K562 (cell line): ENCODE measurements around the gene TMEM53. TPM values are rescaled to one million over a fixed set of nuclear protein-coding genes. Genes with fewer than 3 reads are reported as not detected.
A peak's percentile ranks its signal among the peaks of the same experiment; 100 is the strongest.

Experiments
- BCL6 ChIP-seq: fragments of 250-450 bp; sonication (Bioruptor Pico); IDR thresholded peaks from 2 replicates; pipeline ENCODE4 v1.4.0; 2020
- CREB1 ChIP-seq, 2 experiments: sonication (generic) in 1 of 2; formaldehyde crosslinking in 1 of 2; IDR thresholded peaks; 2 replicates each; pipeline versions ENCODE4 v1.6.1 to v1.8.0; 2012 to 2022; ENCODE audit warnings: inconsistent platforms in 1 of 2, mild to moderate bottlenecking in 1 of 2, missing genetic modification reagents in 1 of 2, moderate library complexity in 1 of 2
- FOXA3 ChIP-seq, 2 experiments: fragments of 450-650 bp in 1 of 2; sonication (generic) in 1 of 2; formaldehyde crosslinking; IDR thresholded peaks in 1 of 2; conservative IDR thresholded peaks in 1 of 2; 2 replicates each; pipeline versions ENCODE4 v1.4.0 to v1.8.0; 2020 to 2022; ENCODE audit warnings: mild to moderate bottlenecking in 2 of 2, missing genetic modification reagents in 1 of 2
- GABPB2 ChIP-seq: fragments of 250-450 bp; sonication (Bioruptor Pico); conservative IDR thresholded peaks from 2 replicates; pipeline ENCODE4 v1.5.1; 2021; ENCODE audit warnings: mild to moderate bottlenecking
- KDM1A ChIP-seq, 2 experiments: fragments of 450-650 bp; IDR thresholded peaks; 2 replicates each; pipeline ENCODE4 v1.6.1; 2016; ENCODE audit warnings: mild to moderate bottlenecking in 2 of 2
- POLR2H ChIP-seq: IDR thresholded peaks from 2 replicates; pipeline ENCODE4 v1.6.1; 2016; ENCODE audit warnings: missing genetic modification characterization, low read depth, mild to moderate bottlenecking, control low read depth, missing compliant biosample characterization, moderate library complexity
- PRMT5 ChIP-seq: sonication (generic); formaldehyde crosslinking; IDR thresholded peaks from 2 replicates; pipeline ENCODE4 v1.5.0; 2020; ENCODE audit warnings: missing genetic modification reagents
- ZNF277 ChIP-seq: fragments of 250-450 bp; sonication (Bioruptor Pico); IDR thresholded peaks from 2 replicates; pipeline ENCODE4 v1.8.0; 2022; ENCODE audit warnings: inconsistent platforms, mild to moderate bottlenecking, moderate library complexity, borderline replicate concordance
- ZNF347 ChIP-seq: fragments of 450-650 bp; formaldehyde crosslinking; IDR thresholded peaks from 2 replicates; pipeline ENCODE4 v1.4.0; 2020; ENCODE audit warnings: low read depth, mild to moderate bottlenecking, moderate library complexity
- ZNF696 ChIP-seq: fragments of 250-450 bp; sonication (Bioruptor Pico); conservative IDR thresholded peaks from 2 replicates; pipeline ENCODE4 v1.4.0; 2020; ENCODE audit warnings: mild to moderate bottlenecking, moderate library complexity
- polyA plus RNA-seq, 8 experiments: library from polyadenylated mRNA; depleted of rRNA in 4 of 8; stranded (reverse) in 5 of 8; unstranded in 3 of 8; fragments of >200 nt; fragmentation: Nextera tagmentation in 2 of 8; fragmentation: Illumina TruSeq in 1 of 8; extraction: Ambion mirVana in 2 of 8; extraction: Trizol in 1 of 8; gene quantifications; 2 replicates each; pipeline versions ENCODE4 v1.2.1 to v1.2.3, GENCODE V29; 2011 to 2014; ENCODE audit warnings: inconsistent platforms in 1 of 8, missing spikeins in 1 of 8
- total RNA-seq, 7 experiments: library from RNA; depleted of rRNA in 6 of 7; stranded (reverse); fragments of >200 nt in 6 of 7; fragmentation: Illumina TruSeq in 2 of 7; extraction: Trizol in 2 of 7; gene quantifications; 2 replicates each; pipeline versions ENCODE4 v1.2.1 to v1.2.3, GENCODE V29; 2011 to 2021; ENCODE audit warnings: low replicate concordance in 1 of 7
- TF ChIP-seq, protein P1 (sequence below): fragments of 450-650 bp; formaldehyde crosslinking; IDR thresholded peaks from 2 replicates; pipeline ENCODE4 v1.4.0; 2020; ENCODE audit warnings: mild to moderate bottlenecking, moderate library complexity
- TF ChIP-seq, protein P2 (sequence below), 3 experiments: fragments of 200-800 bp in 1 of 3; fragments of 250-450 bp in 1 of 3; fragments of 450-650 bp in 1 of 3; sonication (Bioruptor Pico) in 1 of 3; sonication (Bioruptor generic) in 1 of 3; formaldehyde crosslinking in 1 of 3; IDR thresholded peaks; 2 replicates each; pipeline versions ENCODE4 v1.6.1 to v1.8.0; 2016 to 2022; ENCODE audit warnings: mild to moderate bottlenecking in 2 of 3, missing genetic modification characterization in 2 of 3, missing compliant biosample characterization in 1 of 3, moderate library complexity in 1 of 3
- TF ChIP-seq, protein P3 (sequence below): fragments of 150-350 bp; conservative IDR thresholded peaks from 2 replicates; pipeline ENCODE4 v1.6.1; 2014; ENCODE audit warnings: low read length

Gene TMEM53
- total and polyA plus RNA-seq, 9 of the 15 experiments (the other 6 are each of a cell fraction or from before 2014, with no cell fraction given) = 0.23 to 3.7 (median 2.0) TPM

GRCh38 chr1:44721485-44722361 lies 47.4 kb upstream of the TMEM53 start (continued):
- TF ChIP-seq, protein P1, sequence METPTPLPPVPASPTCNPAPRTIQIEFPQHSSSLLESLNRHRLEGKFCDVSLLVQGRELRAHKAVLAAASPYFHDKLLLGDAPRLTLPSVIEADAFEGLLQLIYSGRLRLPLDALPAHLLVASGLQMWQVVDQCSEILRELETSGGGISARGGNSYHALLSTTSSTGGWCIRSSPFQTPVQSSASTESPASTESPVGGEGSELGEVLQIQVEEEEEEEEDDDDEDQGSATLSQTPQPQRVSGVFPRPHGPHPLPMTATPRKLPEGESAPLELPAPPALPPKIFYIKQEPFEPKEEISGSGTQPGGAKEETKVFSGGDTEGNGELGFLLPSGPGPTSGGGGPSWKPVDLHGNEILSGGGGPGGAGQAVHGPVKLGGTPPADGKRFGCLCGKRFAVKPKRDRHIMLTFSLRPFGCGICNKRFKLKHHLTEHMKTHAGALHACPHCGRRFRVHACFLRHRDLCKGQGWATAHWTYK = peak; percentile 99
- TF ChIP-seq KDM1A (IDR thresholded peaks at IDR 0.05) = peak; percentile 65 to 72
- peak; percentile 100 for TF ChIP-seq POLR2H (tag)
- peak; percentile 67 to 87 for TF ChIP-seq FOXA3 (CRISPR knock-in tag; conservative IDR thresholded peaks at IDR 0.05 in 1 of 2, IDR thresholded peaks at IDR 0.05 in 1 of 2)
- TF ChIP-seq, protein P2, sequence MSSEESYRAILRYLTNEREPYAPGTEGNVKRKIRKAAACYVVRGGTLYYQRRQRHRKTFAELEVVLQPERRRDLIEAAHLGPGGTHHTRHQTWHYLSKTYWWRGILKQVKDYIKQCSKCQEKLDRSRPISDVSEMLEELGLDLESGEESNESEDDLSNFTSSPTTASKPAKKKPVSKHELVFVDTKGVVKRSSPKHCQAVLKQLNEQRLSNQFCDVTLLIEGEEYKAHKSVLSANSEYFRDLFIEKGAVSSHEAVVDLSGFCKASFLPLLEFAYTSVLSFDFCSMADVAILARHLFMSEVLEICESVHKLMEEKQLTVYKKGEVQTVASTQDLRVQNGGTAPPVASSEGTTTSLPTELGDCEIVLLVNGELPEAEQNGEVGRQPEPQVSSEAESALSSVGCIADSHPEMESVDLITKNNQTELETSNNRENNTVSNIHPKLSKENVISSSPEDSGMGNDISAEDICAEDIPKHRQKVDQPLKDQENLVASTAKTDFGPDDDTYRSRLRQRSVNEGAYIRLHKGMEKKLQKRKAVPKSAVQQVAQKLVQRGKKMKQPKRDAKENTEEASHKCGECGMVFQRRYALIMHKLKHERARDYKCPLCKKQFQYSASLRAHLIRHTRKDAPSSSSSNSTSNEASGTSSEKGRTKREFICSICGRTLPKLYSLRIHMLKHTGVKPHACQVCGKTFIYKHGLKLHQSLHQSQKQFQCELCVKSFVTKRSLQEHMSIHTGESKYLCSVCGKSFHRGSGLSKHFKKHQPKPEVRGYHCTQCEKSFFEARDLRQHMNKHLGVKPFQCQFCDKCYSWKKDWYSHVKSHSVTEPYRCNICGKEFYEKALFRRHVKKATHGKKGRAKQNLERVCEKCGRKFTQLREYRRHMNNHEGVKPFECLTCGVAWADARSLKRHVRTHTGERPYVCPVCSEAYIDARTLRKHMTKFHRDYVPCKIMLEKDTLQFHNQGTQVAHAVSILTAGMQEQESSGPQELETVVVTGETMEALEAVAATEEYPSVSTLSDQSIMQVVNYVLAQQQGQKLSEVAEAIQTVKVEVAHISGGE (CRISPR knock-in tag; IDR thresholded peaks at IDR 0.05) = peak in 2 of 3 experiments; percentile 22 to 85; a peak in 2 of 6 replicates
- TF ChIP-seq GABPB2 = peak; percentile 100
- TF ChIP-seq CREB1 (IDR thresholded peaks at IDR 0.05) = peak; percentile 88
- peak; percentile 69 for TF ChIP-seq CREB1 (CRISPR knock-in tag; IDR thresholded peaks at IDR 0.05)
- TF ChIP-seq ZNF347 (CRISPR knock-in tag) = peak; percentile 93
- peak; percentile 89 for TF ChIP-seq BCL6 (CRISPR knock-in tag)
- TF ChIP-seq PRMT5 (CRISPR knock-in tag) = no peak
- peak; percentile 100 for TF ChIP-seq ZNF696 (CRISPR knock-in tag)
- no peak; the same call in 1 of the 2 replicates for TF ChIP-seq ZNF277 (CRISPR knock-in tag)
- TF ChIP-seq, protein P3, sequence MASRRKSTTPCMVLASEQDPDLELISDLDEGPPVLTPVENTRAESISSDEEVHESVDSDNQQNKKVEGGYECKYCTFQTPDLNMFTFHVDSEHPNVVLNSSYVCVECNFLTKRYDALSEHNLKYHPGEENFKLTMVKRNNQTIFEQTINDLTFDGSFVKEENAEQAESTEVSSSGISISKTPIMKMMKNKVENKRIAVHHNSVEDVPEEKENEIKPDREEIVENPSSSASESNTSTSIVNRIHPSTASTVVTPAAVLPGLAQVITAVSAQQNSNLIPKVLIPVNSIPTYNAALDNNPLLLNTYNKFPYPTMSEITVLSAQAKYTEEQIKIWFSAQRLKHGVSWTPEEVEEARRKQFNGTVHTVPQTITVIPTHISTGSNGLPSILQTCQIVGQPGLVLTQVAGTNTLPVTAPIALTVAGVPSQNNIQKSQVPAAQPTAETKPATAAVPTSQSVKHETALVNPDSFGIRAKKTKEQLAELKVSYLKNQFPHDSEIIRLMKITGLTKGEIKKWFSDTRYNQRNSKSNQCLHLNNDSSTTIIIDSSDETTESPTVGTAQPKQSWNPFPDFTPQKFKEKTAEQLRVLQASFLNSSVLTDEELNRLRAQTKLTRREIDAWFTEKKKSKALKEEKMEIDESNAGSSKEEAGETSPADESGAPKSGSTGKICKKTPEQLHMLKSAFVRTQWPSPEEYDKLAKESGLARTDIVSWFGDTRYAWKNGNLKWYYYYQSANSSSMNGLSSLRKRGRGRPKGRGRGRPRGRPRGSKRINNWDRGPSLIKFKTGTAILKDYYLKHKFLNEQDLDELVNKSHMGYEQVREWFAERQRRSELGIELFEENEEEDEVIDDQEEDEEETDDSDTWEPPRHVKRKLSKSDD = peak; percentile 98
